A549 (cell line): ENCODE results near the gene TEPSIN. TPM values are rescaled to one million over a fixed set of nuclear protein-coding genes. Genes with fewer than 3 reads are reported as not detected.

Source experiments
- ATAC-seq, 2 experiments: fragments of 200-7000 bp in 1 of 2; fragments of >200 bp in 1 of 2; cut with Nextera tagmentation in 1 of 2; cut with Tn5 transposase in 1 of 2; 3 replicates each; pipeline versions ENCODE4 v1.8.0 to v1.9.1; 2018 to 2020; ENCODE audit warnings: mild to moderate bottlenecking in 1 of 2, moderate library complexity in 1 of 2
- CTCF ChIA-PET: fragments of 300-600 bp; sonication (Branson Sonifier 250); formaldehyde crosslinking; extraction: SDS; loops from one replicate; lab custom pipeline; 2021; ENCODE audit warnings: antibody characterized with exemption, inconsistent platforms; lab: Yijun Ruan, JAX
- POLR2A ChIA-PET: fragments of 350-600 bp; formaldehyde crosslinking; extraction: SDS; loops from one replicate; lab custom pipeline; 2021; ENCODE audit warnings: antibody characterized with exemption, inconsistent platforms; lab: Yijun Ruan, JAX
- DNase-seq, 2 experiments: peaks; one replicate each; pipeline versions ENCODE4 v3.0.0 to v3.0.0-alpha.2; 2011 to 2016; ENCODE audit warnings: low read depth in 1 of 2, low spot score in 1 of 2
- FAIRE-seq: peaks from 2 replicates; lab custom pipeline; 2011; peaks lifted over from hg19 to GRCh38; lab: Jason Lieb, UNC
- H3K27ac ChIP-seq, 2 experiments: fragments of >200 bp; sonication (Bioruptor Twin); formaldehyde crosslinking; 3 replicates each; pipeline ENCODE4 v1.5.1; 2016 to 2017
- H3K4me1 ChIP-seq: fragments of >200 bp; sonication (Bioruptor Twin); formaldehyde crosslinking; 3 replicates; pipeline ENCODE4 v1.6.1; 2016
- H3K4me2 ChIP-seq: fragments of >200 bp; sonication (Bioruptor Twin); formaldehyde crosslinking; 3 replicates; pipeline ENCODE4 v1.6.1; 2016
- H3K4me3 ChIP-seq: fragments of >200 bp; sonication (Bioruptor Twin); formaldehyde crosslinking; 3 replicates; pipeline ENCODE4 v1.5.1; 2016
- H3K9me3 ChIP-seq: fragments of >200 bp; sonication (Bioruptor Twin); formaldehyde crosslinking; 3 replicates; pipeline ENCODE4 v1.6.1; 2016
- CBX2 ChIP-seq: fragments of 200-600 bp; sonication (generic); IDR thresholded peaks from 2 replicates; pipeline ENCODE4 v1.6.1; 2016; ENCODE audit warnings: low read depth, mild to moderate bottlenecking, borderline replicate concordance
- CHD2 ChIP-seq: fragments of 150-350 bp; IDR thresholded peaks from 2 replicates; pipeline ENCODE4 v1.6.1; 2014; ENCODE audit warnings: low read length; ENCODE audit not compliant: partially characterized antibody
- ESRRA ChIP-seq: fragments of 150-350 bp; IDR thresholded peaks from 2 replicates; pipeline ENCODE4 v1.6.1; 2014; ENCODE audit warnings: mild to moderate bottlenecking, low read length, borderline replicate concordance
- FOXS1 ChIP-seq: fragments of 250-450 bp; sonication (Bioruptor Pico); IDR thresholded peaks from 2 replicates; pipeline ENCODE4 v1.5.0; 2020; ENCODE audit warnings: mild to moderate bottlenecking, moderate library complexity
- HDAC2 ChIP-seq: fragments of 200-600 bp; sonication (generic); IDR thresholded peaks from 2 replicates; pipeline ENCODE4 v1.6.1; 2016
- HOXA7 ChIP-seq: fragments of 250-450 bp; sonication (Bioruptor Pico); IDR thresholded peaks from 2 replicates; pipeline ENCODE4 v1.5.0; 2020; ENCODE audit warnings: mild to moderate bottlenecking, moderate library complexity
- JUN ChIP-seq, 2 experiments: fragments of >200 bp; sonication (Bioruptor Twin); formaldehyde crosslinking; IDR thresholded peaks; 2 replicates in 1 of 2; 3 replicates in 1 of 2; pipeline ENCODE4 v1.6.1; 2016 to 2017
- JUNB ChIP-seq: fragments of >200 bp; sonication (Bioruptor Twin); formaldehyde crosslinking; IDR thresholded peaks from 2 replicates; pipeline ENCODE4 v1.6.1; 2016
- KDM5A ChIP-seq: fragments of 200-600 bp; sonication (generic); IDR thresholded peaks from 2 replicates; pipeline ENCODE4 v1.6.1; 2016; ENCODE audit warnings: antibody characterized with exemption, mild to moderate bottlenecking
- MAFK ChIP-seq: fragments of 450-650 bp; IDR thresholded peaks from 2 replicates; pipeline ENCODE4 v1.6.1; 2014; ENCODE audit not compliant: partially characterized antibody
- MAZ ChIP-seq: fragments of 150-350 bp; IDR thresholded peaks from 2 replicates; pipeline ENCODE4 v1.6.1; 2014; ENCODE audit warnings: antibody characterized with exemption, low read depth, low read length, borderline replicate concordance
- PHF8 ChIP-seq: fragments of 200-600 bp; sonication (generic); IDR thresholded peaks from 2 replicates; pipeline ENCODE4 v1.6.1; 2016; ENCODE audit warnings: low read depth, mild to moderate bottlenecking, antibody characterized with exemption, moderate library complexity, borderline replicate concordance
- RCOR1 ChIP-seq: fragments of 150-350 bp; IDR thresholded peaks from 2 replicates; pipeline ENCODE4 v1.6.1; 2014; ENCODE audit warnings: antibody characterized with exemption, low read length, low read depth
- SMC3 ChIP-seq: fragments of >200 bp; sonication (Bioruptor Twin); formaldehyde crosslinking; IDR thresholded peaks from 3 replicates; pipeline ENCODE4 v1.6.1; 2018; ENCODE audit warnings: inconsistent platforms
- TFCP2L1 ChIP-seq: fragments of 250-450 bp; sonication (Bioruptor Pico); IDR thresholded peaks from 2 replicates; pipeline ENCODE4 v1.5.0; 2021; ENCODE audit warnings: mild to moderate bottlenecking
- TP53 ChIP-seq: fragments of 250-450 bp; sonication (Bioruptor Pico); IDR thresholded peaks from 2 replicates; pipeline ENCODE4 v1.5.0; 2021; ENCODE audit warnings: mild to moderate bottlenecking, moderate library complexity
- ZC3H11A ChIP-seq: fragments of 450-650 bp; IDR thresholded peaks from 2 replicates; pipeline ENCODE4 v1.6.1; 2014; ENCODE audit warnings: antibody characterized with exemption, mild to moderate bottlenecking
- WGBS: methylation state at CpG from one replicate; pipeline ENCODE4 v1.1.6; 2017; ENCODE audit errors: missing lambda C conversion rate; 5-methylcytosine and 5-hydroxymethylcytosine counted together
- polyA plus RNA-seq, 4 experiments: library from polyadenylated mRNA; depleted of rRNA in 3 of 4; stranded (reverse); fragments of >200 nt; fragmentation: RNase III in 1 of 4; extraction: RNeasy Plus Mini Kit Qiagen cat#74134 plus additional on column Dnase treatment in 1 of 4; gene quantifications; 2 replicates in 3 of 4; 3 replicates in 1 of 4; pipeline ENCODE4 v1.2.3, GENCODE V29; 2011 to 2017
- TF ChIP-seq, protein P1 (sequence below): fragments of >200 bp; sonication (Bioruptor Twin); formaldehyde crosslinking; IDR thresholded peaks from 3 replicates; pipeline ENCODE4 v1.5.1; 2016
- TF ChIP-seq, protein P2 (sequence below): IDR thresholded peaks from 2 replicates; pipeline ENCODE4 v1.6.1; 2012
- TF ChIP-seq, protein P3 (sequence below): IDR thresholded peaks from 2 replicates; pipeline ENCODE4 v1.6.1; 2012; ENCODE audit warnings: low read depth, borderline replicate concordance
- TF ChIP-seq, protein P4 (sequence below): fragments of 200-600 bp; sonication (generic); IDR thresholded peaks from 2 replicates; pipeline ENCODE4 v1.6.1; 2016; ENCODE audit warnings: antibody characterized with exemption, mild to moderate bottlenecking, moderate library complexity
- TF ChIP-seq, protein P5 (sequence below): fragments of 450-650 bp; IDR thresholded peaks from 2 replicates; pipeline ENCODE4 v1.6.1; 2014; ENCODE audit warnings: antibody characterized with exemption
- TF ChIP-seq, protein P6 (sequence below): fragments of >200 bp; sonication (Bioruptor Twin); formaldehyde crosslinking; IDR thresholded peaks from 3 replicates; pipeline ENCODE4 v1.6.1; 2016

Gene TEPSIN
- polyA plus RNA-seq, 2 of the 4 experiments (the other 2 are of a cell fraction), result 12.5 to 31.3 TPM

DNA sequence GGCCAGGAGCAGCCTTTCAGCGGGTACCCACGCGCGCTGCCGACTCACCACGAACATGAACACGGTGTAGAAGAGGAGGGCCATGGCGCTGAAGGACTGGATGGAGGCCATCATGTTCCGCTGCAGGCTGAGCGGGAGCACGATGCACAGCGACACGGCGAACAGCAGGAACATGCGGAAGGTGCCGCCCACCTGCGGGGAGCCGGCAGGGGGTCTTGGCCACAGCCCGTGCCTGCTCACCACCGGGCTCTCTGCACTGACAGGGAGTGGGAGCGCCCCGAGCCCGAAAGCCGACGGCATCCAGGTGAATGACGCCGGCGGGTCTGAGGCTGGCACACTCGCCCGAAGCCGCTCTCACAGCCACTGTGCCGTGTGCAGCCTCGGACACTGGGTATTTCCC, 43.3 kb upstream of the TEPSIN start (continued):
- TF ChIP-seq MAZ, result no peak
- TF ChIP-seq JUNB, result no peak
- no peak for TF ChIP-seq HDAC2
- no peak for TF ChIP-seq ESRRA
- no peak for TF ChIP-seq HOXA7 (CRISPR knock-in tag)

DNA sequence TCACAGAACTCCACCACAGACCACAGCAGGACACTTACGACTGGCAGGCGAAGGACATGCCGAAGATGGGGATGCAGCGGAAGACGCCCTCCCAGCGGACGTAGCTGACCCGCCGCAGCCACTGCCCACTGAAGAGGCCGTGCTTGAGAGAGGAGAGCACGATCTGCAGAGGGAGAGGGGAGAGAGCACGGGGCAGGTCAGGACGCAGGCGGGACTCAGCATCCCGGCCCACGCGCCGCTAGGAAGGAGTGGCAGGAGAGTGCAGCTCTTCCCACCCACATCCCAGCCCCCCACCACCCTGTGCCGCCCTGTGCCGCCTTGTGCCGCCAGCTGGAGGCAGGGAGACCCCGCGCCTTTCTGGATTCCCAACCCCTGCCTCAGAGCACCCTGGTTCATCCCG, 41.7 kb upstream of the TEPSIN start:
- TF ChIP-seq MAZ (no peak), MAFK (no peak), ZC3H11A (no peak), PHF8 (no peak), RCOR1 (no peak), FOXS1 (no peak), CHD2 (no peak), TFCP2L1 (no peak), KDM5A (no peak), JUNB (no peak), TP53 (no peak)
- TF ChIP-seq, protein P1, sequence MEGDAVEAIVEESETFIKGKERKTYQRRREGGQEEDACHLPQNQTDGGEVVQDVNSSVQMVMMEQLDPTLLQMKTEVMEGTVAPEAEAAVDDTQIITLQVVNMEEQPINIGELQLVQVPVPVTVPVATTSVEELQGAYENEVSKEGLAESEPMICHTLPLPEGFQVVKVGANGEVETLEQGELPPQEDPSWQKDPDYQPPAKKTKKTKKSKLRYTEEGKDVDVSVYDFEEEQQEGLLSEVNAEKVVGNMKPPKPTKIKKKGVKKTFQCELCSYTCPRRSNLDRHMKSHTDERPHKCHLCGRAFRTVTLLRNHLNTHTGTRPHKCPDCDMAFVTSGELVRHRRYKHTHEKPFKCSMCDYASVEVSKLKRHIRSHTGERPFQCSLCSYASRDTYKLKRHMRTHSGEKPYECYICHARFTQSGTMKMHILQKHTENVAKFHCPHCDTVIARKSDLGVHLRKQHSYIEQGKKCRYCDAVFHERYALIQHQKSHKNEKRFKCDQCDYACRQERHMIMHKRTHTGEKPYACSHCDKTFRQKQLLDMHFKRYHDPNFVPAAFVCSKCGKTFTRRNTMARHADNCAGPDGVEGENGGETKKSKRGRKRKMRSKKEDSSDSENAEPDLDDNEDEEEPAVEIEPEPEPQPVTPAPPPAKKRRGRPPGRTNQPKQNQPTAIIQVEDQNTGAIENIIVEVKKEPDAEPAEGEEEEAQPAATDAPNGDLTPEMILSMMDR, result no peak
- TF ChIP-seq, protein P2, sequence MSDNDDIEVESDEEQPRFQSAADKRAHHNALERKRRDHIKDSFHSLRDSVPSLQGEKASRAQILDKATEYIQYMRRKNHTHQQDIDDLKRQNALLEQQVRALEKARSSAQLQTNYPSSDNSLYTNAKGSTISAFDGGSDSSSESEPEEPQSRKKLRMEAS, result no peak
- TF ChIP-seq, protein P3, sequence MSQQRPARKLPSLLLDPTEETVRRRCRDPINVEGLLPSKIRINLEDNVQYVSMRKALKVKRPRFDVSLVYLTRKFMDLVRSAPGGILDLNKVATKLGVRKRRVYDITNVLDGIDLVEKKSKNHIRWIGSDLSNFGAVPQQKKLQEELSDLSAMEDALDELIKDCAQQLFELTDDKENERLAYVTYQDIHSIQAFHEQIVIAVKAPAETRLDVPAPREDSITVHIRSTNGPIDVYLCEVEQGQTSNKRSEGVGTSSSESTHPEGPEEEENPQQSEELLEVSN, result no peak
- Histone ChIP-seq H3K4me2 (no peak overlapping the region), H3K4me1 (no peaks in the 10 kb centered on the region), H3K27ac (no peak overlapping the region), H3K4me3 (no peak overlapping the region), H3K9me3 (no peaks in the 10 kb centered on the region)
- 92% methylated on average over 21 of the region's 24 CpGs for WGBS
- DNase-seq (no peak), ATAC-seq (no peak), FAIRE-seq (no peak)
- POLR2A ChIA-PET, result interaction anchor here (0.8 kb wide), 1 partner anchor 15 kb away, joined by 3 read pairs; the partner anchor contains the start of gene SLC38A10
- CTCF ChIA-PET, result interaction anchor here (1.1 to 15.4 kb wide), 4 partner anchors 11 to 28 kb away, joined by 3 to 129 read pairs (median 12); no protein-coding TSS in a partner anchor

DNA sequence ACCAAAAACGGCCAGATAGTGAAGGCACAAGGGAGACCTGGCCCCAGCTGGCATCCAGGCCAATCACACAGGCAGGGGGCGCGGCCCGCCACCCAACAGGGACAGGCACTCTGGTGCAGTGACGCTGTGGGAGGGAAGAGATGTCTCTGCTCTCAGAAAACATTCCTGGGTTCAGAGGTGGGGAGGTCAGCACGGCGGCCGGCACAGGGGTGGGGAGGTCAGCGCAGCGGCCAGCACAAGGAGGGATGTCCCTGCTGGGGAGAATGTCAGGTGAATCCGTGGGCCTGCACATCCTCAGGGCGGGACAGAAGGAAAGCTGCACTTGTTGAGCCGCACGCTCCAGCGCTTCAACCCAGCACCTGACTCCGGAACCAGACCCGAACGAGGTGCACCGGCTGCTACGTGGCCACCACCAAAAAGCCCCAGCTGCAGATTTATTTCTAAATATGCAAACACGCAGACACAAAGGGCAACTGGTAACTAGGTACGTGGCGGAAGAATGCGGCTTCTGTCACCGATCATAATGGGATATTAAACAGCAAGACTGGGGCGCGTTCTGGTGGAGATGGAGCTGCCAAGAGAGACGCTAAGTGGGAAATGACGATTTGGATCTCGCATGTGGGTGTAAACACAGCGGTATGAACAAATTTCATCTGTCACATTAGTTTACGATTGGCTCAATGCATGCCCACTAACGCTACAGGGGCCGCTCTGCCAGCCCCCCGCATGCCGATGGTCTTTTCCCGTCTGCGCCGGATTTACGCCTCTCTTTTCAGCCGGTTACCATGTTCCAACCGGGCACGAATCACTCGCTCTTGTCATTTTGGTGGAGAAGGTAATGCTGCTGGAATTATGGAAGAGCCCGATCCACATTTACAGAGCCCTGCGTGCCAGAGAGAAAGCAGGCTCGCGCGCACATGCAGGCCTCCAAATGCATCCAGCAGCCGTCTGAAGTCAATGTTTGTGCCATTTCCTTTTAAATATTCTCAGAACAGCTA, 40.7 kb upstream of the TEPSIN start:
- no peak overlapping the region for H3K4me3 ChIP-seq
- no peak for FAIRE-seq

More for the DNA sequence above, 40.7 kb upstream of the TEPSIN start:
- H3K4me1 ChIP-seq, result no peaks in the 10 kb centered on the region
- TF ChIP-seq CHD2 (no peak), JUN (IDR thresholded peaks at IDR 0.05) (no peak), SMC3 (no peak), HDAC2 (no peak), FOXS1 (no peak), CBX2 (no peak)
- TF ChIP-seq, protein P4, sequence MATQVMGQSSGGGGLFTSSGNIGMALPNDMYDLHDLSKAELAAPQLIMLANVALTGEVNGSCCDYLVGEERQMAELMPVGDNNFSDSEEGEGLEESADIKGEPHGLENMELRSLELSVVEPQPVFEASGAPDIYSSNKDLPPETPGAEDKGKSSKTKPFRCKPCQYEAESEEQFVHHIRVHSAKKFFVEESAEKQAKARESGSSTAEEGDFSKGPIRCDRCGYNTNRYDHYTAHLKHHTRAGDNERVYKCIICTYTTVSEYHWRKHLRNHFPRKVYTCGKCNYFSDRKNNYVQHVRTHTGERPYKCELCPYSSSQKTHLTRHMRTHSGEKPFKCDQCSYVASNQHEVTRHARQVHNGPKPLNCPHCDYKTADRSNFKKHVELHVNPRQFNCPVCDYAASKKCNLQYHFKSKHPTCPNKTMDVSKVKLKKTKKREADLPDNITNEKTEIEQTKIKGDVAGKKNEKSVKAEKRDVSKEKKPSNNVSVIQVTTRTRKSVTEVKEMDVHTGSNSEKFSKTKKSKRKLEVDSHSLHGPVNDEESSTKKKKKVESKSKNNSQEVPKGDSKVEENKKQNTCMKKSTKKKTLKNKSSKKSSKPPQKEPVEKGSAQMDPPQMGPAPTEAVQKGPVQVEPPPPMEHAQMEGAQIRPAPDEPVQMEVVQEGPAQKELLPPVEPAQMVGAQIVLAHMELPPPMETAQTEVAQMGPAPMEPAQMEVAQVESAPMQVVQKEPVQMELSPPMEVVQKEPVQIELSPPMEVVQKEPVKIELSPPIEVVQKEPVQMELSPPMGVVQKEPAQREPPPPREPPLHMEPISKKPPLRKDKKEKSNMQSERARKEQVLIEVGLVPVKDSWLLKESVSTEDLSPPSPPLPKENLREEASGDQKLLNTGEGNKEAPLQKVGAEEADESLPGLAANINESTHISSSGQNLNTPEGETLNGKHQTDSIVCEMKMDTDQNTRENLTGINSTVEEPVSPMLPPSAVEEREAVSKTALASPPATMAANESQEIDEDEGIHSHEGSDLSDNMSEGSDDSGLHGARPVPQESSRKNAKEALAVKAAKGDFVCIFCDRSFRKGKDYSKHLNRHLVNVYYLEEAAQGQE, result no peak
- TF ChIP-seq, protein P5, sequence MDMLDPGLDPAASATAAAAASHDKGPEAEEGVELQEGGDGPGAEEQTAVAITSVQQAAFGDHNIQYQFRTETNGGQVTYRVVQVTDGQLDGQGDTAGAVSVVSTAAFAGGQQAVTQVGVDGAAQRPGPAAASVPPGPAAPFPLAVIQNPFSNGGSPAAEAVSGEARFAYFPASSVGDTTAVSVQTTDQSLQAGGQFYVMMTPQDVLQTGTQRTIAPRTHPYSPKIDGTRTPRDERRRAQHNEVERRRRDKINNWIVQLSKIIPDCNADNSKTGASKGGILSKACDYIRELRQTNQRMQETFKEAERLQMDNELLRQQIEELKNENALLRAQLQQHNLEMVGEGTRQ, result no peak
- TF ChIP-seq, protein P6, sequence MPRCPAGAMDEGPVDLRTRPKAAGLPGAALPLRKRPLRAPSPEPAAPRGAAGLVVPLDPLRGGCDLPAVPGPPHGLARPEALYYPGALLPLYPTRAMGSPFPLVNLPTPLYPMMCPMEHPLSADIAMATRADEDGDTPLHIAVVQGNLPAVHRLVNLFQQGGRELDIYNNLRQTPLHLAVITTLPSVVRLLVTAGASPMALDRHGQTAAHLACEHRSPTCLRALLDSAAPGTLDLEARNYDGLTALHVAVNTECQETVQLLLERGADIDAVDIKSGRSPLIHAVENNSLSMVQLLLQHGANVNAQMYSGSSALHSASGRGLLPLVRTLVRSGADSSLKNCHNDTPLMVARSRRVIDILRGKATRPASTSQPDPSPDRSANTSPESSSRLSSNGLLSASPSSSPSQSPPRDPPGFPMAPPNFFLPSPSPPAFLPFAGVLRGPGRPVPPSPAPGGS, result no peak
- TF ChIP-seq, all 56 proteins: peak for 0
- no peak for DNase-seq
- ATAC-seq, result no peak
- ChIA-PET CTCF (interaction anchor here (1.1 to 15.4 kb wide), 4 partner anchors 8 to 50 kb away, joined by 3 to 129 read pairs (median 10); no protein-coding TSS in a partner anchor), POLR2A (no interaction called here)
- Histone ChIP-seq H3K9me3 (no peaks in the 10 kb centered on the region), H3K4me2 (no peak overlapping the region), H3K27ac (no peak overlapping the region)
- WGBS, result 94% methylated on average over 50 of the region's 50 CpGs
